HG03354 (cell line): ENCODE data around the gene FER.
"Not testable (repeated sequence)": the region's sequence is repeated elsewhere in the genome, so short reads cannot be mapped to it uniquely, and the experiment has no call there.

ENCODE experiments used
- ATAC-seq: cut with Tn5 transposase; IDR thresholded peaks from one replicate; pipeline ENCODE4 v1.9.1; 2021; ENCODE audit warnings: mild to moderate bottlenecking; ENCODE audit not compliant: unreplicated experiment, poor library complexity, severe bottlenecking

The FER gene

GRCh38 chr5:108940506-108940905 is 192.8 kb downstream of the FER start:
- no peak for ATAC-seq

- ATAC-seq = no peak
Measured at GRCh38 chr5:108941746-108942145, 194.0 kb downstream of the FER start.

DNA sequence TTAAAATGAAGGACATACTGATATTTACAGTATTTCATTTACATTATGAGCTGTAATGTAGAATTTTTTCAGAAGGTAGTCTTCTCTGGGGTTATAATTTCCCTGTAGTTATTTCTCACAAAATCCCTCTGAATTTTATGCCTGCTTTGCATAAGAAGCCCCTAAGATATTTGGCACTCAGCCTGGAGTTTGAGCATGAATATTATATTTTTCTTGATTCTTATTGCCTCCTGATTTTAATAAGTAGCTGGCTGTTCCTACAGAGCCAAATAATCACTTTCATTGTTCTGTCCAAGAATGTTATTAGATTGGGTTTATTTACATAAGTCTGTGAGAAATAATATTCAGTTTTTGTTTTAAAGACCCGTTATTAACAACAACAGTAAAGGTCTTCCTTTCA is 195.0 kb downstream of the FER start:
- ATAC-seq = no peak

DNA sequence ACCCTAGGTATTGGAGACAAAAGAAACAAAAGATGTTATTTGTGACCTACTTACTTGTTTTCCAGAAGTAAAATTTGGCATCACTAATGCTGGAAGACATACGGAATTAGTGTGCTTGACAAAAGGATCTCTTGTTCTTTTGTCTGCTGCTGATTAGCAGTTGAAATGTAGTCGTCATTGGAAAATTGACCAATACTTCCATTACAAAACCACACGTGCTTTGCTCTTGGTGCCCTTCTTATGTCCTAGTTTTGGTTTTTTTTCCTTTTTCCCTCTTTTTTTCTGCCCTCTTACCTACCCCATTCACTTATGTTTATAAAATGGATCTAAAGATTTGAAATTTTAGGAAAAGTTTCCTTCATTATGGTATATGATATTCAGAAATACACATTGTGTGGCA is 197.4 kb downstream of the FER start:
- ATAC-seq = no peak

GRCh38 chr5:108946008-108946407 is 198.3 kb downstream of the FER start:
- ATAC-seq = no peak

DNA sequence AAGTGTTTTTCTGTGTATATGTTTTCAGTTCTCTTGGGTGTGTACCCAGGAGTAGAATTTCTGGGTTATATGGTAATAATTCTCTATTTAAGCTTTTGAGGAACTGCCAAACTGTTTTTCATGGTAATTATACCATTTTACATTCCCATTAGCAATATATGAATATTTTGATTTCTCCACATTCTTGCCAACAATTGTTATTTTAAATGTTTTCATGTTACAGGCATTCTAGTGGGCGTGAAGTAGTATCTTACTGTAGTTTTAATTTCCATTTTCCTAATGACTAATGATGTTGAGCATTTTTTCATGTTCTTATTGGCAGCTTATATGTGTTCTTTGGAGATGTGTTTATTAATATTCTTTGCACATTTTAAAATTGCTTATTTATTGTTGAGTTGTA is 199.5 kb downstream of the FER start:
- no peak for ATAC-seq

DNA sequence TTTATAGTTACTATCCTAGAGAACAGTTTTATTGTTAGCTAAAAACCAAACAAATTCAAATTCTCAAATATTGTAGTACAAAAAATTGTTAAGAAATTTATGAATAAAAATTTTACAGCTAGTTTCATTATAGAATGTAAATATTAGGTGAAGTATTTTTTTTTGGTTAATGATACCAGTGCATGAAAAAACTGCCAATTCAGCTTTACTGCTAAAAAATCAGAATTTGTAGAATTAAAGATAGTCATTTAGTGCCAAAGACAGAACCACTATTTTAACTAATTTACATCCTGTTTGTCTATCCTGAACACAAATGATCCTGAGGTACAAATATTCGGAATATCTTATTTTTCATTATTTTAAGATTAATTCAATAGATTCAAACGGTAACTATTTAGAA is 202.6 kb downstream of the FER start:
- no peak for ATAC-seq

DNA sequence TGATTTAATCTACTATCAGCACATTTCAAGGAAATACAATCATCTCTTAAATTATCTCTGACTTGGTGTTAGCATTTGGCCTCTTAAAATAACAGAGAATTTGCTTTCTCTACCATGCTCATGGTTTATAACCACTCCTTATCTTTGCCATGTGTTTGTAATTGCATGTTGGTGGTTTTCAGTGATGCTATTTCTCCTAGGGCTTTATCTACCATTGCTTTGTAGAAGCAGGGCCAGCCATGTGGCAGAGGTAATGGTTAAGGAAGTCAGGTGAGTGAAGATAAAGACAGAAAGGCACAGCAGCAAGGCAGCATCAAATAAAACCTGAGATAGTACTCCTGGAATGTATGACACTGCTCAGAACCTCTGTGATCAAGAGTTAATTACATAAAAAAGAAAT is 206.2 kb downstream of the FER start:
- no peak for ATAC-seq

GRCh38 chr5:108957333-108957732 is 209.6 kb downstream of the FER start:
- ATAC-seq = no peak

- no peak for ATAC-seq
Measured at GRCh38 chr5:108966910-108967309, 219.2 kb downstream of the FER start.

GRCh38 chr5:108974594-108974993 is 226.9 kb downstream of the FER start:
- no peak for ATAC-seq

GRCh38 chr5:108975697-108976096 is 228.0 kb downstream of the FER start:
- ATAC-seq = no peak

DNA sequence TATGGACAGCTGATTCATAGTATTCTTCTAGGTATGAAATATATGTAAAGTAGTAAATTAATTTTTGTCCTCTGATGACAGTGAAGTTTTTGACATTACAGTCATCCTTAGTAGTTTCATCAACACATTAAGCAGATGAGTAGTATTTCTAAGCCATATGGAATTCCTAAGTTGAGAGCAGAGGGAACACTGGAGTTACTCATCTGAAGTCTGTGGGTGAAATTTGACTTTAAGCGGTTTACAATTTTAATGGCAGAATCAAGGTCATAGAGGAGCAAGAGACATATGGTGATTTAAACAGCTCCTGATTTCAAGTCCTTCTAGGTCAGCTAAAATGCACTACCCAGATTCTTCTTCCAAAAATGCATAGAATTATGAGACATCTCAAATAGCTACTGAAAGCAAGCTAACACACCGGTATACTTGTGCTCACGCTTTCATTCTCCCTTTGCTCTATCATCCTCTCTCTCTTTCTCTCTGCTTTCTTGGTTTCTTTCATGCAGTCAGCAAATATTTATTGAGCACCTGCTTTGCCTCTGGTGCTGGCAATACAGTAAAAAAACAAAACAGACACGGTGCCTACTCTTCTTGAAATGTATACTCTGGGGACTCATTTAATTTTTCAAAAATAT is 235.9 kb downstream of the FER start:
- ATAC-seq = no peak

GRCh38 chr5:108989761-108990392 is 242.2 kb downstream of the FER start:
- ATAC-seq = no peak

DNA sequence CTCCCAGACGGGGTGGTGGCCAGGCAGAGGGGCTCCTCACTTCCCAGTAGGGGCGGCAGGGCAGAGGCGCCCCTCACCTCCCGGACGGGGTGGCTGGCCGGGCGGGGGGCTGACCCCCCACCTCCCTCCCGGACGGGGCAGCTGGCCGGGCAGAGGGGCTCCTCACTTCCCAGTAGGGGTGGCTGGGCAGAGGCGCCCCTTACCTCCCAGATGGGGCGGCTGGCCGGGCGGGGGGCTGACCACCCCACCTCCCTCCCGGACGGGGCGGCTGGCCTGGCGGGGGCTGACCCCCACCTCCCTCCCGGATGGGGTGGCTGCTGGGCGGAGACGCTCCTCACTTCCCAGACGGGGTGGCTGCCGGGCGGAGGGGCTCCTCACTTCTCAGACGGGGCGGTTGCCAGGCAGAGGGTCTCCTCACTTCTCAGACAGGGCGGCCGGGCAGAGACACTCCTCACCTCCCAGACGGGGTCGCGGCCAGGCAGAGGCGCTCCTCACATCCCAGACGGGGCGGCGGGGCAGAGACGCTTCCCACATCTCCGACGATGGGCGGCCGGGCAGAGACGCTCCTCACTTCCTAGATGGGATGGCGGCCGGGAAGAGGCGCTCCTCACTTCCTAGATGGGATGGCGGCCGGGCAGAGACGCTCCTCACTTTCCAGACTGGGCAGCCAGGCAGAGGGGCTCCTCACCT is 244.8 kb downstream of the FER start:
- ATAC-seq = not testable (repeated sequence)

GRCh38 chr5:108993440-108993839 is 245.7 kb downstream of the FER start:
- ATAC-seq = not testable (repeated sequence)

GRCh38 chr5:108997720-108998119 is 250.0 kb downstream of the FER start:
- ATAC-seq = no peak

- no peak for ATAC-seq
Measured at GRCh38 chr5:108998216-108998615, 250.5 kb downstream of the FER start.

DNA sequence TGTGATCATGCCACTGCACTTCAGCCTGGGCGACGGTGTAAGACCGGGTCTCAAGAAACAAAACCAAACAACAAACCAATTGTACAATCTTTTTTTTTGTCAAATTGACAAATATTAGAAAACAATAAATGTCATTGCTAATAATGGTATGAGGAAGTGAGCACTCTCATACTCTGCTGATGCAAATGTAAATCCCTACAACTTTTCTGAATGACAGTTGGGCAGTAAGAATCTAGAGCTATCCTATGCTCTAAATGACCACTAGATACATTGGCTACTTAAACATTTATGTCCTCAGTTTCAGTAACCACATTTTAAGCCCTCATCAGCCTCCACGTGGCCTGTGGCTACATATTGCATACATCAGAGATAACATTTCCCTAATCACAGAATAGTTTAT is 256.2 kb downstream of the FER start:
- ATAC-seq = peak; percentile 78

GRCh38 chr5:109005297-109006009 is 257.8 kb downstream of the FER start:
- no peak for ATAC-seq

- ATAC-seq = no peak
Measured at GRCh38 chr5:109006129-109006528, 258.4 kb downstream of the FER start.
